ENCODE data around the gene KLKB1. TPM values are rescaled to one million over a fixed set of nuclear protein-coding genes. Genes with fewer than 3 reads are reported as not detected.
A peak's percentile ranks its signal among the peaks of the same experiment; 100 is the strongest.

The KLKB1 gene
- polyA plus RNA-seq, 3 donors, result 0.28 TPM; not detected in 2

DNA sequence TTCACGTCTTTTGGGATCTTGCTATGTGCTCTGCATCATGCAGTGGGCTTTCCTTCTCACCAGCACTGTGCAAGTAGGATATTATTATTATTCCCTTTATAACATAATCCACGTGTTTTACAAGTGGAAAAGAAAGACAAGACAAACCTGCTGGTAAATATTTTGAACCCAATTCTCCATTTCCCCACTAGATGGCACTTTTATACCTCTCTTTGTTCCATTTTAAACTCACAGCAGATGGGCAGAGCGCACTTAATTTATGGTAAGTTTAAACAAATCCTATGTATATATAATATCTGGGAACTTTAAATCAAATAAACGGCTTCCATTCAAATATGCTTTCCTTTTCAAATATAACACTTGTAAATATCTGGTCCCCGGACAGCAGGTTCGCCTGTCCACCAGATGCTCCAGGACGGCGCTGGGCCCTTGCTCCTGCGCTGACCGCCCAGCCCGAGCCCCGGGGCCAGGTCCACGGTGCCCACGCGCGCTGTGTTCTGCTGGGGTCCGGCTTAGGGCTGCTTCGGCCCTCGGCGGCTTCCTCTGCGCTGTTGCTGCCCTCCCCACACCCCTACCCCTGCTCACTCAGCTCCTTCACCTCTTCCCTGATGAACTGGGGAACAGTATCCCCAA lies 69.8 kb downstream of the KLKB1 start:
- H3K4me1 ChIP-seq (ENCODE audit: control insufficient read depth in 1 of 2, insufficient read depth in 2 of 2, low read length in 2 of 2), result no peaks in the 10 kb centered on the region
- Mint-ChIP-seq H3K27ac (no peak overlapping the region), H3K4me3 (no peak overlapping the region), H3K36me3 (no peaks in the 10 kb centered on the region), H3K9me3 (peaks cover 0 to 6% (median 3%) of the 10 kb centered on the region in 7 donors), H3K4me1 (no peaks in the 10 kb centered on the region), H3K27me3 (ENCODE audit: low read depth in 3 of 3) (peaks cover 12 to 19% (median 12%) of the 10 kb centered on the region in 3 donors)
- no peak overlapping the region for H3K27ac ChIP-seq (ENCODE audit: low read depth in 1 of 2, low read length in 2 of 2)
- no peak overlapping the region for H3K9ac ChIP-seq (ENCODE audit: insufficient read depth, low read length, poor library complexity, severe bottlenecking)
- no peak overlapping the region for H2AFZ ChIP-seq (ENCODE audit: insufficient read depth, low read depth, low read length, poor library complexity, severe bottlenecking)
- H3K27me3 ChIP-seq (ENCODE audit: control insufficient read depth in 2 of 2, insufficient read depth in 2 of 2, low read length in 2 of 2), result peaks cover 2 to 17% of the 10 kb centered on the region in 2 donors
- intact Hi-C loops (cut with micrococcal nuclease), result no loop called here
- H3K79me2 ChIP-seq (ENCODE audit: insufficient read depth, low read length), result no peaks in the 10 kb centered on the region
- H3K4me2 ChIP-seq (replicated peaks; ENCODE audit: extremely low read depth, low read length, poor library complexity, severe bottlenecking), result no peak overlapping the region
- TF ChIP-seq, protein P1, sequence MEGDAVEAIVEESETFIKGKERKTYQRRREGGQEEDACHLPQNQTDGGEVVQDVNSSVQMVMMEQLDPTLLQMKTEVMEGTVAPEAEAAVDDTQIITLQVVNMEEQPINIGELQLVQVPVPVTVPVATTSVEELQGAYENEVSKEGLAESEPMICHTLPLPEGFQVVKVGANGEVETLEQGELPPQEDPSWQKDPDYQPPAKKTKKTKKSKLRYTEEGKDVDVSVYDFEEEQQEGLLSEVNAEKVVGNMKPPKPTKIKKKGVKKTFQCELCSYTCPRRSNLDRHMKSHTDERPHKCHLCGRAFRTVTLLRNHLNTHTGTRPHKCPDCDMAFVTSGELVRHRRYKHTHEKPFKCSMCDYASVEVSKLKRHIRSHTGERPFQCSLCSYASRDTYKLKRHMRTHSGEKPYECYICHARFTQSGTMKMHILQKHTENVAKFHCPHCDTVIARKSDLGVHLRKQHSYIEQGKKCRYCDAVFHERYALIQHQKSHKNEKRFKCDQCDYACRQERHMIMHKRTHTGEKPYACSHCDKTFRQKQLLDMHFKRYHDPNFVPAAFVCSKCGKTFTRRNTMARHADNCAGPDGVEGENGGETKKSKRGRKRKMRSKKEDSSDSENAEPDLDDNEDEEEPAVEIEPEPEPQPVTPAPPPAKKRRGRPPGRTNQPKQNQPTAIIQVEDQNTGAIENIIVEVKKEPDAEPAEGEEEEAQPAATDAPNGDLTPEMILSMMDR (IDR thresholded peaks at IDR 0.05), result peak; percentile 42
- no peak overlapping the region for H3K4me3 ChIP-seq (replicated peaks in 1 of 3; ENCODE audit: low read depth in 2 of 3, low read length in 3 of 3)
- H3K9me3 ChIP-seq (replicated peaks in 1 of 2; ENCODE audit: control insufficient read depth in 1 of 2, insufficient read depth in 1 of 2, low read length in 2 of 2), result peaks cover 0 to 5% of the 10 kb centered on the region in 2 donors
- no peaks in the 10 kb centered on the region for H4K20me1 ChIP-seq (ENCODE audit: insufficient read depth, low read length)
- WGBS (ENCODE audit: insufficient coverage), result 76% methylated on average over 12 of the region's 21 CpGs
- no peak for DNase-seq
- H3K36me3 ChIP-seq (replicated peaks in 1 of 2; ENCODE audit: control insufficient read depth in 1 of 2, insufficient read depth in 2 of 2, low read length in 2 of 2), result no peaks in the 10 kb centered on the region

DNA sequence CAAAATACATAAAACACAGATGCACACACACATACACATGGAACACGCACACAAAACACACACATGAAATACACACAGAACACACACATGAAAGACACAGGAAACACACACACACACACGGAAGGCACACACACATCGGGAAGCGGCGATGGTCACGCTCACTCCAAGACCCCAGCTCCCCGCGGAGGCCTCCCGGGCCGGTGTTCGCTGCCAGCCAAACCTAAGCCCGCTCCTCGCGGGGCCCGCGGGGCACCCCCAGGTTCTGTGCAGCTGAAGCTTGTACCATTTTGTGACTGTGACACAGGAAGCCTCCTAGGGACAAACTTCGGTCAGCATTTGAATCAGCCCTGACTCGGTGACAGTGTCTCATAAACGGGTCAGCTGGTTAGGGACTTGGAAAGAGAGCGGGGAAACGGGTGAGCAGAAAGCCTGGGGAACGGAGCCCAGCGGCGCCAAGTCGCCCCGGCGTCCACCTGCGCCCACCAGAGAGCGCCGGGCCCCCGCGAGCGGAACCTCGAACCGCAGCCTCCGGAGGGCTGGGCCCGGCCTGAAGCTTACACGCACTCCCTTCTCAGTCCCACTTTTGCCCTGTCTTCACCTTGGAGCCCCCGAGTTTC lies 70.8 kb downstream of the KLKB1 start:
- H2AFZ ChIP-seq (ENCODE audit: insufficient read depth, low read depth, low read length, poor library complexity, severe bottlenecking), result no peak overlapping the region
- H3K4me3 ChIP-seq (replicated peaks in 1 of 3; ENCODE audit: low read depth in 2 of 3, low read length in 3 of 3), result no peak overlapping the region
- no peak overlapping the region for H3K4me2 ChIP-seq (replicated peaks; ENCODE audit: extremely low read depth, low read length, poor library complexity, severe bottlenecking)
- Mint-ChIP-seq H3K27ac (no peak overlapping the region), H3K27me3 (ENCODE audit: low read depth in 3 of 3) (peaks cover 11 to 19% (median 12%) of the 10 kb centered on the region in 3 donors), H3K9me3 (peaks cover 0 to 6% (median 3%) of the 10 kb centered on the region in 7 donors), H3K36me3 (no peaks in the 10 kb centered on the region), H3K4me3 (peak overlapping the region in 1 of 2 donors; percentile 66), H3K4me1 (no peaks in the 10 kb centered on the region)
- H3K36me3 ChIP-seq (replicated peaks in 1 of 2; ENCODE audit: control insufficient read depth in 1 of 2, insufficient read depth in 2 of 2, low read length in 2 of 2), result no peaks in the 10 kb centered on the region
- peaks cover 2 to 17% of the 10 kb centered on the region in 2 donors for H3K27me3 ChIP-seq (ENCODE audit: control insufficient read depth in 2 of 2, insufficient read depth in 2 of 2, low read length in 2 of 2)
- TF ChIP-seq, protein P1 (IDR thresholded peaks at IDR 0.05), result no peak
- no peaks in the 10 kb centered on the region for H3K79me2 ChIP-seq (ENCODE audit: insufficient read depth, low read length)
- H3K27ac ChIP-seq (ENCODE audit: low read depth in 1 of 2, low read length in 2 of 2), result no peak overlapping the region
- no peak for DNase-seq
- H4K20me1 ChIP-seq (ENCODE audit: insufficient read depth, low read length), result no peaks in the 10 kb centered on the region
- H3K9me3 ChIP-seq (replicated peaks in 1 of 2; ENCODE audit: control insufficient read depth in 1 of 2, insufficient read depth in 1 of 2, low read length in 2 of 2), result peaks cover 0 to 5% of the 10 kb centered on the region in 2 donors
- H3K4me1 ChIP-seq (ENCODE audit: control insufficient read depth in 1 of 2, insufficient read depth in 2 of 2, low read length in 2 of 2), result no peaks in the 10 kb centered on the region
- intact Hi-C loops (cut with micrococcal nuclease), result no loop called here
- no peak overlapping the region for H3K9ac ChIP-seq (ENCODE audit: insufficient read depth, low read length, poor library complexity, severe bottlenecking)
- 13% methylated on average over 29 of the region's 39 CpGs for WGBS (ENCODE audit: insufficient coverage)

All from CD14-positive monocyte (primary cell).